ENCODE data around the gene KNDC1. TPM values are rescaled to one million over a fixed set of nuclear protein-coding genes. Genes with fewer than 3 reads are reported as not detected.

KNDC1 gene
- total RNA-seq: under 0.01 and 0.66 TPM in 2 replicates

DNA sequence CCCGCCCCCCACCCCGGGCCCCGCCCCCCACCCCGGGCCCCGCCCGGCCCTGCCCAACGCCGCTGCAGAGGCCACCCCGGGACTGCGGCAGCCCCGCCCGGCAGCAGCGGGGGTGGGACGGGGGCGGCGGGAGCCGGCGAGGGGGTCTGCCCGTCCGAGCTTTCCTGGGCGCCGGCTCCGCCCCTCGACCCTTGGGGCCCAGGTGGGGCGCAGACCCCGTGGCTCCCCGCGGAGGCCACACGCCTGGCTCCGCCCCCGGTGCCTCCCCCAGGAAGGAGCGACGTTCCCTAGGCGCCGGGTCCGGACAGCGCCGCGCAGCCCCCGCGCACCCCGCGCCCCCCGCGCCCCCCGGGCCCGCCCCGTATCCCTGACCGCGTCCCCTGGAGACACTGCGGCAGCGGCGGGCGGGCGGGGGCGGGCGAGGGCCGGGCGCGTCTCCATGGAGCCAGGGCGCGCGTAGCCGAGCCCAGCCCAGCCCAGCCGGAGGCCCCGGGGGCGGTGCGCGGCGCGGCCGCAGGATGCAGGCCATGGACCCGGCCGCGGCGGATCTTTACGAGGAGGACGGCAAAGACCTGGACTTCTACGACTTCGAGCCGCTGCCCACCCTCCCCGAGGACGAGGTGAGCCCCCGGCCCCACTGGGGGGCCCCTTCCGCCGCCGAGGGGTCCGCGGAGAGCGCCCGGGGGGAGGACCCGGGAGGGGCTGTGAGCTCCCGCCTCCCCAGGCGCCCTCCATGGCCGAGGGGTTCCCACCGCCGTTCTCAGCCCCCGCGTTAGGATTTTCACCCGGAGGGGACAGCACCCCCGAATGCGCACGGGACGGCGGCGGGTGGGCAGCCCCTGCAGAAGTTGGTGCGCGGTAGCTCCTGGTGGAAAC is at the start of gene KNDC1:
KNDC1 (plus strand) TSS at position 270 of the 876 bp plus-strand sequence; CDS start at position 519, 249 bp downstream.

GRCh38 chr10:133230044-133230361 is 70.0 kb downstream of the KNDC1 start, which contains the start of gene UTF1:
UTF1 (plus strand) TSS chr10:133230217; CDS start chr10:133230289, 72 bp downstream.

DNA sequence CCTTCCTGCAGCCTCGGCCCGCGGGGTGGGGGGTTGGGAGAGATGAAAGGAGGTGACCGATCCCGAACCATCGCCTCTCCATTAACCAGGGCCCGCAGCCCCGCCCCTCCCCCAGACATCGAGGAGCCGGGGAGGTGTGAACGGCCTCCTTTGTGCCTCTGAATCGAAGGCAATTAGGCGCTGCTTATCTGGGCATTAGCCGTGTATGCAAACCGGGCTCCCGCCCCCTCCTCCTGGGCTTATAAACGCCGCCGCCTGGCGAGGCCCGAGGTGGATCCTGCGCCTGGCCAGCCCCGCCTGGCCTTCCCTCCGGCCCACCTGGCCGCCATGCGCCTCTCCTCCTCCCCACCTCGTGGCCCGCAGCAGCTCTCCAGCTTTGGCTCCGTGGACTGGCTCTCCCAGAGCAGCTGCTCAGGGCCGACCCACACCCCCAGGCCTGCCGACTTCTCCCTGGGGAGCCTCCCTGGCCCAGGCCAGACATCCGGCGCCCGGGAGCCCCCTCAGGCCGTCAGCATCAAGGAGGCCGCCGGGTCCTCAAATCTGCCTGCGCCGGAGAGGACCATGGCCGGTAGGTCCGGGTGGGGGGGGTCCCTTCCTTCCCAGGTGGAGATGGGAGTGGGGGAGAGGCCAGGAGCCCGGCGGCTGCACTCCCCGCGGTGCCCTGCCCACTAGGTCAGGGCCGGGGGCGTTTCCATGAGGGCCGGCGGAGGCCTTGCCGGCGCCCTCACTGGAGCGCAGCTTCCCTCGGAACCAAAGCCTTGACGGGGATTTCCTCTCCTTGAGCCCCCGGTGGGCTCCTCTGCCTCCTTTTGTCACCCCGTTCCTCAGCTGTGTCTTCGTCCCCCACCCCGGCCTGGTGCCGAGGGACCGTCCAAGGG is 77.8 kb downstream of the KNDC1 start, which contains the start of gene VENTX:
VENTX (plus strand) TSS at position 268 of the 878 bp plus-strand sequence; CDS start at position 328, 60 bp downstream.

Other genes with a start within 250 kb of the KNDC1 start
- under 0.01 TPM in 1 of 2 replicates, not detected in the other for gene CFAP46, start 217.6 kb upstream of the KNDC1 start, total RNA-seq
- gene ADGRA1, start 72.3 kb upstream of the KNDC1 start, total RNA-seq: not detected in 2 replicates
- gene UTF1, start 70.0 kb downstream of the KNDC1 start, total RNA-seq: not detected in 2 replicates
- gene VENTX, start 77.6 kb downstream of the KNDC1 start, total RNA-seq: not detected in 2 replicates
- 2.6 and 18.3 TPM in 2 replicates for gene ADAM8, start 116.6 kb downstream of the KNDC1 start, total RNA-seq
- gene TUBGCP2, start 148.7 kb downstream of the KNDC1 start, total RNA-seq: 58.6 and 122 TPM in 2 replicates
- gene ZNF511, start 148.7 kb downstream of the KNDC1 start, total RNA-seq: 15.1 and 40.2 TPM in 2 replicates
- not detected in 2 replicates for gene CALY, start 176.7 kb downstream of the KNDC1 start, total RNA-seq
- not detected in 2 replicates for gene PRAP1, start 187.2 kb downstream of the KNDC1 start, total RNA-seq
- gene FUOM, start 197.8 kb downstream of the KNDC1 start, total RNA-seq: 7.7 and 10.1 TPM in 2 replicates
- 49.7 and 62.7 TPM in 2 replicates for gene ECHS1, start 213.1 kb downstream of the KNDC1 start, total RNA-seq
- 7.9 and 8.5 TPM in 2 replicates for gene PAOX, start 219.0 kb downstream of the KNDC1 start, total RNA-seq
- 33.9 and 36.1 TPM in 2 replicates for gene MTG1, start 233.9 kb downstream of the KNDC1 start, total RNA-seq

All from placental pericyte (primary cell).